ENCODE data around the gene STRA6.

The STRA6 gene

GRCh38 chr15:74144153-74144775 lies 58.3 kb downstream of the STRA6 start:
- TF ChIP-seq CTCF (IDR thresholded peaks at IDR 0.05; ENCODE audit: low read length, missing control alignments) = no peak
- no peak overlapping the region for H3K4me3 ChIP-seq (replicated peaks; ENCODE audit: low read depth, low read length)
- no peak for DNase-seq (ENCODE audit: low read depth)

- peak; percentile 36 for DNase-seq (ENCODE audit: low read depth)
- no peak overlapping the region for H3K4me3 ChIP-seq (replicated peaks; ENCODE audit: low read depth, low read length)
- no peak for TF ChIP-seq CTCF (IDR thresholded peaks at IDR 0.05; ENCODE audit: low read length, missing control alignments)
Measured at GRCh38 chr15:74141591-74141990, 61.0 kb downstream of the STRA6 start.

- H3K4me3 ChIP-seq (replicated peaks; ENCODE audit: low read depth, low read length) = no peak overlapping the region
- no peak for DNase-seq (ENCODE audit: low read depth)
- TF ChIP-seq CTCF (IDR thresholded peaks at IDR 0.05; ENCODE audit: low read length, missing control alignments) = no peak
Measured at GRCh38 chr15:74138642-74139041, 63.9 kb downstream of the STRA6 start.

GRCh38 chr15:74137537-74137894 lies 65.1 kb downstream of the STRA6 start:
- no peak for TF ChIP-seq CTCF (IDR thresholded peaks at IDR 0.05; ENCODE audit: low read length, missing control alignments)
- DNase-seq (ENCODE audit: low read depth) = no peak
- H3K4me3 ChIP-seq (replicated peaks; ENCODE audit: low read depth, low read length) = no peak overlapping the region

- no peak for TF ChIP-seq CTCF (IDR thresholded peaks at IDR 0.05; ENCODE audit: low read length, missing control alignments)
- H3K4me3 ChIP-seq (replicated peaks; ENCODE audit: low read depth, low read length) = peak overlapping the region; percentile 56
- DNase-seq (ENCODE audit: low read depth) = peak; percentile 71
Measured at GRCh38 chr15:74136814-74137536, 65.6 kb downstream of the STRA6 start.

- peak overlapping the region; percentile 56 for H3K4me3 ChIP-seq (replicated peaks; ENCODE audit: low read depth, low read length)
- no peak for TF ChIP-seq CTCF (IDR thresholded peaks at IDR 0.05; ENCODE audit: low read length, missing control alignments)
- DNase-seq (ENCODE audit: low read depth) = no peak
Measured at GRCh38 chr15:74136540-74136813, 66.1 kb downstream of the STRA6 start.

GRCh38 chr15:74135041-74135565 lies 67.5 kb downstream of the STRA6 start:
- no peak overlapping the region for H3K4me3 ChIP-seq (replicated peaks; ENCODE audit: low read depth, low read length)
- TF ChIP-seq CTCF (IDR thresholded peaks at IDR 0.05; ENCODE audit: low read length, missing control alignments) = no peak

More at GRCh38 chr15:74135041-74135565, 67.5 kb downstream of the STRA6 start:
- no peak for DNase-seq (ENCODE audit: low read depth)

All from fibroblast of pulmonary artery (primary cell).